GM12892 (cell line): ENCODE measurements around the gene EIF2S3B.

Experiments
- DNase-seq: peaks from one replicate; pipeline ENCODE4 v3.0.0; 2011; ENCODE audit not compliant: insufficient read length
- FAIRE-seq: peaks from 2 replicates; lab custom pipeline; 2011; peaks lifted over from hg19 to GRCh38; lab: Jason Lieb, UNC
- POLR2A ChIP-seq: IDR thresholded peaks from 2 replicates; pipeline ENCODE4 v1.6.1; 2011; ENCODE audit warnings: low read depth, low read length, control low read depth
- POLR2AphosphoS5 ChIP-seq: IDR thresholded peaks from 2 replicates; pipeline ENCODE4 v1.6.1; 2011; ENCODE audit warnings: low read depth, low read length, control low read depth
- TAF1 ChIP-seq: IDR thresholded peaks from 2 replicates; pipeline ENCODE4 v1.6.1; 2011; ENCODE audit warnings: low read depth, mild to moderate bottlenecking, control low read depth, low read length, borderline replicate concordance

EIF2S3B gene

DNA sequence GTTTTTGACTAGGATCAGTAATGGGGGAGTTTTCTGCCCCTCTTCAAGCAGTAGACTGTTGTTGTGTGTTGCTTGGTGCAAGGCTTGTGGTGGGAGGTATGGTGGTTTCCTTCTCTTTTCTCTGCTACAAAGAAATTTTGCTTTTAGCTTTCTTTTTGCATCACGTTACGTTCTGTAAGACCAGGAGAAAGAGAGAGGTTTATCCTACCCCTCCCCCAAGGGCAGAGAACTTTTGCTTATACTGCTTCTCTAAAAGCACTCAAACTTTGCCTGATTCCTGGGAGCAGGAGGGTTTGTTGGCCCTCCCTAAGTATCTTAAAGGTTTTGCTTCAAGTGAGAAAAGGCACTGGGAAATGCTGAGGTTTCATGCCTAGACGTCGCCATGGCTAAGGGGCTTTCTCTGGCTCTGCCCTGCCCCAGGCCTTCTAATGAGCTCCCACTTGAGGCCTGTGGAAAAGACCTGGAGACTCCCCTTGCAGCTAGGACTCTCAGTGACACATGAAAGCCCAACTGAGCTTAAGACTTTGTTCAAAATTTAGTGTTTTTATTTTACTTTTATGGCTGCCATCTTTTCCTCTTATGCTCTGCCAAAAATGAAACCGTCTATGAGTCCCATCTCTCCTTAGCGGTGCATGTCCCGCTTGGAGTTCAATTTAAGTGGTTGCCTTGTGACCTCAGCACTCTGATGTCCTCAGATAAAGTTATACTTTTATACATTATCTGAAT lies 49.2 kb downstream of the EIF2S3B start:
- DNase-seq (no peak), FAIRE-seq (peak; percentile 38)
- TF ChIP-seq POLR2A (no peak), TAF1 (no peak), POLR2AphosphoS5 (no peak)

DNA sequence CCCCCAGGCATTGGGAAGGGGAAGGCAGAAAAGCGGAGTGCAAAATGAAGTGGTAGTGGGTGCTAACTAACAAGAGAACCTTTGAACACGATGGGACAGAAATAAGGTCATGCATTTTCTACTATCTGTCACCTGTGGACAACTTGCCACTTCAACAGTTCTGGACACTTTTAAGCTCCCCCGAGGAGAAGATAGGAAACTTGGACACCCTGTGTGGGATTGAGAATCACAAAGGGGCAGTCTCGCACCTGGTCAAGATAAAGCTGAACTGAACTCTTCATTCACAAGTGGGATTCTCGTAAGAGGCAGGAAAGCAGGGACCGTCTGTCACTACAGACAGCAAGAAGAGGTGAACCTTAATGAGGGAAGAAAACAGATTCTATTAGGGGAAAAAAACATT lies 51.6 kb downstream of the EIF2S3B start:
- FAIRE-seq (peak; percentile 42), DNase-seq (no peak)
- no peak for TF ChIP-seq POLR2A
- TF ChIP-seq TAF1, result no peak
- no peak for TF ChIP-seq POLR2AphosphoS5

DNA sequence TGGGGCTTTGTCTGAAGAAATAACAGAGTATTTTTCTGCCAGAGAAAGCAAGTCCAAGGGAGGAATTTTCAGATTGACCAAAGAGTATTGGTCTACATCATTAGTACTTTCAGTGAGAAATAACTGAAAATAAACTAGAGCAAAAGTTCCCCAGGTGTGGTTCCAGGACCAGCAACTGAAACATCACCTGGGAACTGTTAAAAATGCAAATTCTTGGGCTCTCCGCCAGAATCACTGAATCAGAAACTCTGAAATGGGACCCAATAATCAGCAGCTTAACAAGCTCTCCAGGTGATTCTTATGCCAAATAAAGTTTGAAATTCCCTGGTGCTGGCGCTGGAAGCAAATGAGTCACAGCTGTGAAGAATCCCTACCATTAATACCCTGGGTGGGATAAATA lies 52.1 kb downstream of the EIF2S3B start:
- DNase-seq, result no peak
- peak; percentile 27 for FAIRE-seq
- TF ChIP-seq POLR2AphosphoS5 (no peak), TAF1 (no peak), POLR2A (no peak)
